HepG2 (cell line): Measurements from ENCODE around the gene C1RL. TPM values are rescaled to one million over a fixed set of nuclear protein-coding genes. Genes with fewer than 3 reads are reported as not detected.

Experiments
- ADNP ChIP-seq: sonication (generic); formaldehyde crosslinking; IDR thresholded peaks from 2 replicates; pipeline ENCODE4 v1.4.0; 2020; ENCODE audit warnings: missing genetic modification reagents
- BCL6 ChIP-seq: IDR thresholded peaks from 2 replicates; pipeline ENCODE4 v1.6.1; 2016; ENCODE audit warnings: missing genetic modification reagents, missing compliant biosample characterization
- HNRNPUL1 ChIP-seq: fragments of 200-400 bp; formaldehyde crosslinking; IDR thresholded peaks from 2 replicates; pipeline ENCODE4 v1.6.1; 2017; ENCODE audit warnings: low read depth, mild to moderate bottlenecking, low read length, moderate library complexity
- KDM6A ChIP-seq: IDR thresholded peaks from 2 replicates; pipeline ENCODE4 v1.6.1; 2016; ENCODE audit warnings: low read depth
- MIER3 ChIP-seq: IDR thresholded peaks from 2 replicates; pipeline ENCODE4 v1.6.1; 2016; ENCODE audit warnings: missing compliant biosample characterization, borderline replicate concordance
- NCOR1 ChIP-seq: fragments of 200-600 bp; sonication (generic); IDR thresholded peaks from 2 replicates; pipeline ENCODE4 v1.7.0; 2017; ENCODE audit warnings: antibody characterized with exemption, low read length, borderline replicate concordance
- SMAD9 ChIP-seq: sonication (generic); formaldehyde crosslinking; IDR thresholded peaks from 2 replicates; pipeline ENCODE4 v1.5.1; 2020; ENCODE audit warnings: mild to moderate bottlenecking, missing genetic modification reagents
- ZNF260 ChIP-seq: sonication (generic); formaldehyde crosslinking; IDR thresholded peaks from 2 replicates; pipeline ENCODE4 v1.4.0; 2020; ENCODE audit warnings: missing genetic modification reagents, low read depth, mild to moderate bottlenecking, borderline replicate concordance
- ZNF292 ChIP-seq: sonication (generic); formaldehyde crosslinking; IDR thresholded peaks from 2 replicates; pipeline ENCODE4 v1.8.1; 2022; ENCODE audit warnings: mild to moderate bottlenecking, low read depth, missing genetic modification reagents, borderline replicate concordance
- polyA plus RNA-seq, 8 experiments: library from polyadenylated mRNA; depleted of rRNA in 3 of 8; stranded (reverse) in 7 of 8; unstranded in 1 of 8; fragments of >200 nt; fragmentation: Illumina TruSeq in 4 of 8; extraction: Trizol in 4 of 8; gene quantifications; 2 replicates each; pipeline versions ENCODE4 v1.2.1 to v1.2.3, GENCODE V29; 2011 to 2016; ENCODE audit warnings: low read depth in 4 of 8, missing spikeins in 1 of 8, mixed read lengths in 1 of 8; ENCODE audit not compliant: insufficient read depth in 1 of 8
- total RNA-seq, 5 experiments: library from RNA; depleted of rRNA; stranded (reverse); fragments of >200 nt; fragmentation: Illumina TruSeq; extraction: Trizol; gene quantifications; 2 replicates each; pipeline ENCODE4 v1.2.3, GENCODE V29; 2016; ENCODE audit warnings: low read depth in 1 of 5
- TF ChIP-seq, protein P1 (sequence below): sonication (generic); formaldehyde crosslinking; IDR thresholded peaks from 2 replicates; pipeline ENCODE4 v1.8.0; 2022; ENCODE audit warnings: mild to moderate bottlenecking, missing genetic modification reagents, borderline replicate concordance
- TF ChIP-seq, protein P2 (sequence below): sonication (generic); formaldehyde crosslinking; IDR thresholded peaks from 2 replicates; pipeline ENCODE4 v1.5.0; 2020; ENCODE audit warnings: mild to moderate bottlenecking, missing genetic modification reagents
- TF ChIP-seq, protein P3 (sequence below): sonication (generic); formaldehyde crosslinking; IDR thresholded peaks from 2 replicates; pipeline ENCODE4 v1.5.1; 2020; ENCODE audit warnings: mild to moderate bottlenecking, missing genetic modification reagents, moderate library complexity
- TF ChIP-seq, protein P4 (sequence below): sonication (generic); formaldehyde crosslinking; IDR thresholded peaks from 2 replicates; pipeline ENCODE4 v1.4.0; 2020; ENCODE audit warnings: missing genetic modification reagents, low read depth, mild to moderate bottlenecking, borderline replicate concordance
- TF ChIP-seq, protein P5 (sequence below): IDR thresholded peaks from 2 replicates; pipeline ENCODE4 v1.6.1; 2016; ENCODE audit warnings: mild to moderate bottlenecking, missing biosample characterization, missing genetic modification reagents
- TF ChIP-seq, protein P6 (sequence below): sonication (generic); formaldehyde crosslinking; IDR thresholded peaks from 2 replicates; pipeline ENCODE4 v1.4.0; 2020; ENCODE audit warnings: missing genetic modification reagents, borderline replicate concordance

Gene C1RL
- total and polyA plus RNA-seq, 2 of the 13 experiments (the other 11 are each of a cell fraction or from before 2014, with no cell fraction given) = 28.9 to 53.1 TPM

DNA sequence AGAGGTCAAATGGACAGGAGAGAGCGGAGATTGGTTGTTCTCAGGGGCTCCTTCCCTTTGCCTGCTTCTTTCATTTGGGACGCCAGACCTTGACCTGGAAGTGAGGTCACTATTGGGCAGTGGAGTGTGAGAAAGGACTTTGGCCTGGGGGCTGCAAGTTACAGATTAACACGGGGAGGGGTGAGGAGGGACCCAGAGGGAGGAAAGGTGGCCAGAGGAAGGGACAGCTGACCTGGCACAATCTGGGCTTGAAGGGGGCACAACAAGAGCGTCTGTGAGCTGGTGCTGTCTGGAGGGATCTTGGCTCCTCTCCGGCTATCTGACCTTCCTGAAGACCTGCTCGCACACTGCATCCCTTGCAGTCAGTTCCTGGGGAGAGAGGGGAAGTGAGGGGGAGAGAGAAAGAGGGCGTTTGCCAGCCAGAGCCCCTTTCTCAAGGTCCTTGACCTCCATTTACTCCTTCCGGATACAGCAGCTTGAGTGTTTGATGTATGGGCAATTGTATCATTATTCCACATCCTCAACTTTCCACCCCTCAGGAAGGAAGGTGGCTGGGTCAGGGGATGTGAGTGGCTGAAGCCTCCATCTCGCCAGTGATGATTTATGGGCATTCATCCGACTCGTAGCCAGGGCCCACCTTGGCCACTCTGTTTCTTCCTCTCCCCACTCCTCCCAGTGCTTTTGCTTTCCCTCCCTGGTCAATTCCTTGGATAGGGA lies 14.9 kb upstream of the C1RL start (continued):
- TF ChIP-seq ZNF292 (CRISPR knock-in tag) (0 out of 2 replicates have a peak, but pooled peaks have one; percentile 50), SMAD9 (CRISPR knock-in tag) (no peak), BCL6 (CRISPR knock-in tag) (peak; percentile 67), ZNF260 (CRISPR knock-in tag) (no peak), KDM6A (CRISPR knock-in tag) (peak; percentile 95), ADNP (no peak), MIER3 (CRISPR knock-in tag) (peak; percentile 35; the same call in 1 of the 2 replicates), HNRNPUL1 (peak; percentile 86), NCOR1 (peak; percentile 95)
- TF ChIP-seq, protein P1, sequence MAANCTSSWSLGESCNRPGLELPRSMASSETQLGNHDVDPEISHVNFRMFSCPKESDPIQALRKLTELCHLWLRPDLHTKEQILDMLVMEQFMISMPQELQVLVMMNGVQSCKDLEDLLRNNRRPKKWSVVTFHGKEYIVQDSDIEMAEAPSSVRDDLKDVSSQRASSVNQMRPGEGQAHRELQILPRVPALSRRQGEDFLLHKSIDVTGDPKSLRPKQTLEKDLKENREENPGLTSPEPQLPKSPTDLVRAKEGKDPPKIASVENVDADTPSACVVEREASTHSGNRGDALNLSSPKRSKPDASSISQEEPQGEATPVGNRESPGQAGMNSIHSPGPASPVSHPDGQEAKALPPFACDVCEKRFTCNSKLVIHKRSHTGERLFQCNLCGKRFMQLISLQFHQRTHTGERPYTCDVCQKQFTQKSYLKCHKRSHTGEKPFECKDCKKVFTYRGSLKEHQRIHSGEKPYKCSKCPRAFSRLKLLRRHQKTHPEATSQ (CRISPR knock-in tag) = no peak
- TF ChIP-seq, protein P2, sequence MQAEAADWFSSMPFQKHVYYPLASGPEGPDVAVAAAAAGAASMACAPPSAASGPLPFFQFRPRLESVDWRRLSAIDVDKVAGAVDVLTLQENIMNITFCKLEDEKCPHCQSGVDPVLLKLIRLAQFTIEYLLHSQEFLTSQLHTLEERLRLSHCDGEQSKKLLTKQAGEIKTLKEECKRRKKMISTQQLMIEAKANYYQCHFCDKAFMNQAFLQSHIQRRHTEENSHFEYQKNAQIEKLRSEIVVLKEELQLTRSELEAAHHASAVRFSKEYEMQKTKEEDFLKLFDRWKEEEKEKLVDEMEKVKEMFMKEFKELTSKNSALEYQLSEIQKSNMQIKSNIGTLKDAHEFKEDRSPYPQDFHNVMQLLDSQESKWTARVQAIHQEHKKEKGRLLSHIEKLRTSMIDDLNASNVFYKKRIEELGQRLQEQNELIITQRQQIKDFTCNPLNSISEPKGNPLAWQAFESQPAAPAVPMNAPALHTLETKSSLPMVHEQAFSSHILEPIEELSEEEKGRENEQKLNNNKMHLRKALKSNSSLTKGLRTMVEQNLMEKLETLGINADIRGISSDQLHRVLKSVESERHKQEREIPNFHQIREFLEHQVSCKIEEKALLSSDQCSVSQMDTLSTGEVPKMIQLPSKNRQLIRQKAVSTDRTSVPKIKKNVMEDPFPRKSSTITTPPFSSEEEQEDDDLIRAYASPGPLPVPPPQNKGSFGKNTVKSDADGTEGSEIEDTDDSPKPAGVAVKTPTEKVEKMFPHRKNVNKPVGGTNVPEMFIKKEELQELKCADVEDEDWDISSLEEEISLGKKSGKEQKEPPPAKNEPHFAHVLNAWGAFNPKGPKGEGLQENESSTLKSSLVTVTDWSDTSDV (CRISPR knock-in tag) = no peak
- TF ChIP-seq, protein P3, sequence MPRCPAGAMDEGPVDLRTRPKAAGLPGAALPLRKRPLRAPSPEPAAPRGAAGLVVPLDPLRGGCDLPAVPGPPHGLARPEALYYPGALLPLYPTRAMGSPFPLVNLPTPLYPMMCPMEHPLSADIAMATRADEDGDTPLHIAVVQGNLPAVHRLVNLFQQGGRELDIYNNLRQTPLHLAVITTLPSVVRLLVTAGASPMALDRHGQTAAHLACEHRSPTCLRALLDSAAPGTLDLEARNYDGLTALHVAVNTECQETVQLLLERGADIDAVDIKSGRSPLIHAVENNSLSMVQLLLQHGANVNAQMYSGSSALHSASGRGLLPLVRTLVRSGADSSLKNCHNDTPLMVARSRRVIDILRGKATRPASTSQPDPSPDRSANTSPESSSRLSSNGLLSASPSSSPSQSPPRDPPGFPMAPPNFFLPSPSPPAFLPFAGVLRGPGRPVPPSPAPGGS (CRISPR knock-in tag) = no peak
- TF ChIP-seq, protein P4, sequence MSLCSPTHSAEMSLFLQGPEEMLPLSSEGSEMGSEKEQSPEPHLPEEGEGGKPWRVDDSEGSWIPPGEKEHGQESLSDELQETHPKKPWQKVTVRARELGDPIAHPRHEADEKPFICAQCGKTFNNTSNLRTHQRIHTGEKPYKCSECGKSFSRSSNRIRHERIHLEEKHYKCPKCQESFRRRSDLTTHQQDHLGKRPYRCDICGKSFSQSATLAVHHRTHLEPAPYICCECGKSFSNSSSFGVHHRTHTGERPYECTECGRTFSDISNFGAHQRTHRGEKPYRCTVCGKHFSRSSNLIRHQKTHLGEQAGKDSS (CRISPR knock-in tag) = no peak
- TF ChIP-seq, protein P5, sequence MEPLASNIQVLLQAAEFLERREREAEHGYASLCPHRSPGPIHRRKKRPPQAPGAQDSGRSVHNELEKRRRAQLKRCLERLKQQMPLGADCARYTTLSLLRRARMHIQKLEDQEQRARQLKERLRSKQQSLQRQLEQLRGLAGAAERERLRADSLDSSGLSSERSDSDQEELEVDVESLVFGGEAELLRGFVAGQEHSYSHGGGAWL (CRISPR knock-in tag) = no peak
- TF ChIP-seq, protein P6, sequence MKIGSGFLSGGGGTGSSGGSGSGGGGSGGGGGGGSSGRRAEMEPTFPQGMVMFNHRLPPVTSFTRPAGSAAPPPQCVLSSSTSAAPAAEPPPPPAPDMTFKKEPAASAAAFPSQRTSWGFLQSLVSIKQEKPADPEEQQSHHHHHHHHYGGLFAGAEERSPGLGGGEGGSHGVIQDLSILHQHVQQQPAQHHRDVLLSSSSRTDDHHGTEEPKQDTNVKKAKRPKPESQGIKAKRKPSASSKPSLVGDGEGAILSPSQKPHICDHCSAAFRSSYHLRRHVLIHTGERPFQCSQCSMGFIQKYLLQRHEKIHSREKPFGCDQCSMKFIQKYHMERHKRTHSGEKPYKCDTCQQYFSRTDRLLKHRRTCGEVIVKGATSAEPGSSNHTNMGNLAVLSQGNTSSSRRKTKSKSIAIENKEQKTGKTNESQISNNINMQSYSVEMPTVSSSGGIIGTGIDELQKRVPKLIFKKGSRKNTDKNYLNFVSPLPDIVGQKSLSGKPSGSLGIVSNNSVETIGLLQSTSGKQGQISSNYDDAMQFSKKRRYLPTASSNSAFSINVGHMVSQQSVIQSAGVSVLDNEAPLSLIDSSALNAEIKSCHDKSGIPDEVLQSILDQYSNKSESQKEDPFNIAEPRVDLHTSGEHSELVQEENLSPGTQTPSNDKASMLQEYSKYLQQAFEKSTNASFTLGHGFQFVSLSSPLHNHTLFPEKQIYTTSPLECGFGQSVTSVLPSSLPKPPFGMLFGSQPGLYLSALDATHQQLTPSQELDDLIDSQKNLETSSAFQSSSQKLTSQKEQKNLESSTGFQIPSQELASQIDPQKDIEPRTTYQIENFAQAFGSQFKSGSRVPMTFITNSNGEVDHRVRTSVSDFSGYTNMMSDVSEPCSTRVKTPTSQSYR (CRISPR knock-in tag) = peak; percentile 67
